HG02610 (cell line): Measurements from ENCODE around the gene CAPNS1.
A peak's percentile ranks its signal among the peaks of the same experiment; 100 is the strongest.
"Not testable (repeated sequence)": the region's sequence is repeated elsewhere in the genome, so short reads cannot be mapped to it uniquely, and the experiment has no call there.

Experiments used
- ATAC-seq: cut with Tn5 transposase; IDR thresholded peaks from one replicate; pipeline ENCODE4 v1.9.1; 2021; ENCODE audit warnings: mild to moderate bottlenecking, moderate library complexity; ENCODE audit not compliant: unreplicated experiment

The CAPNS1 gene

GRCh38 chr19:36113894-36114720, 25.8 kb upstream of the CAPNS1 start:
- ATAC-seq, result no peak

- peak; percentile 81 for ATAC-seq
Observed at GRCh38 chr19:36114721-36115452, 25.0 kb upstream of the CAPNS1 start, which contains the start of gene POLR2I. POLR2I (minus strand) TSS chr19:36114875; CDS start chr19:36114856, 19 bp downstream.

DNA sequence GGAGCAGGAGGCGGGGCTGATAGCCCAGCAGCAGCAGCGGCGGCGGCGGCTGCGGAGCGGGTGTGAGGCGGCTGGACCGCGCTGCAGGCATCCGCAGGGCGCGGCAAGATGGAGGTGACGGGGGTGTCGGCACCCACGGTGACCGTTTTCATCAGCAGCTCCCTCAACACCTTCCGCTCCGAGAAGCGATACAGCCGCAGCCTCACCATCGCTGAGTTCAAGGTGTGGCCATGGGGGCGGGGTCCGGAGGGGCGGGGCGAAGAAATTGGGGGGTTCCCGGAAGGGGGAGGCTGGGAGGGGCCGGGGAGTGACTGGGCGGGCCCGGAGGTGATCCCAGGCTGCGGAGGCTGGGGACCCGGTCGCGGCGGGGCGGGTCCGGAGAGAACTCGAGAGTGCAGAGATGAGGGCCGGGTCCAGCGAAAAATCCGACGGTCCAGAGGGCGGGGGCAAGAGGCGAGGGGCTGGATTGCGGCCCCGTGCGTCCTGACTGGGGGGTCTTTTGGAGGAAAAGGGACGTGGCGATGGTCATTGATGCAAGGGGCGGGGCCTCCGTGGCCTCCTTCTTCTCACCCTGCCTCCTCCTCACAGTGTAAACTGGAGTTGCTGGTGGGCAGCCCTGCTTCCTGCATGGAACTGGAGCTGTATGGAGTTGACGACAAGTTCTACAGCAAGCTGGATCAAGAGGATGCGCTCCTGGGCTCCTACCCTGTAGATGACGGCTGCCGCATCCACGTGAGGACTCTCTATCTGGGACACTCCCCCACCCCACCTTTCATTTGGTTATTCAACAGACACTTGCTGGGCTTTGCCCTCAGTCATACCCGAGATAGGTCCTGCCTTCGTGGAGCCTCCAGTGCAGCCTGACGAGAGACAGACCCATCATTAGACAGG, 24.2 kb upstream of the CAPNS1 start, which contains the start of gene TBCB:
TBCB (plus strand) TSS at position 16 of the 891 bp plus-strand sequence; CDS start at position 109, 93 bp downstream.
- no peak for ATAC-seq

- ATAC-seq, result no peak
Observed at GRCh38 chr19:36116344-36116637, 23.6 kb upstream of the CAPNS1 start.

DNA sequence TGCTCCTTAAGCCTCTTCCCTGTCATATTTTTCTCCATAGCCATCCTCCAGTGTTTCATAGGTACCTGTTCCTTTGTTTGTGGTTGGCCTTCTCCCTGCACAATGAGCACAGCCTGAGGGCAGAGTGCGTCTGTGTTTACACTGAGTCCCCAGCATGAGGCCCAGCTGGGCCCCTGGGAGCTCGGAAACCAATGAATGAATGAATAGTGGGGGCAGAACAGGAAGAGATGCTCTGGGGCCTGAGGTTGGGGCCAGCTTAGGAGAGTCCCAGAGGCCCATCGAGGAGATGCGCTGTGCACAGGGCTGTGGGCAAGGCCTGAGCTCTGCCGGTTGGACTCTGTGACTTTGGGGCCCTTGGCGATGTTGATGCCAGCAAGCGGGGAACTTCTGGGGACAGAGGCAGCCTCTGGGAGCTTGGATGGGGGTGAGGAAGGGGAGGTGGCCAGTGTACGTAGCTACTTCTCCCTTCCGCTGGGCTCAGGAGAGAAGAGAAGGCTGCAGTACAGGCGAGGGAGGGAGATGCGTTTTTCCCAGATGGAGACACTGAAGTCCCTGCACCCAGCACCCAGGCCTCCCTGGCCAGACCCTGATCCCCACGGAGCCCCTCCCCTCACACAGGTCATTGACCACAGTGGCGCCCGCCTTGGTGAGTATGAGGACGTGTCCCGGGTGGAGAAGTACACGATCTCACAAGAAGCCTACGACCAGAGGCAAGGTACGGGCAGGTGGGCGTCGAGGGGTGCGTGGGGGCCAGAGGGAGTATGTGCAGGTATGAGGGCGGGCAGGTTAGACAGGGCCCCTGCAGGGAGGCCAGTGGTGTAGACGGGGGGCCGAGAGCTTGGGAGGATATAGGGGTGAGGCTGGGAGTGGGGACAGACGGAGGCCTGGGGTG, 19.5 kb upstream of the CAPNS1 start:
- ATAC-seq, result no peak

- no peak for ATAC-seq
Observed at GRCh38 chr19:36120984-36121358, 18.9 kb upstream of the CAPNS1 start.

- ATAC-seq, result no peak
Observed at GRCh38 chr19:36121486-36122124, 18.3 kb upstream of the CAPNS1 start.

- no peak for ATAC-seq
Observed at GRCh38 chr19:36125557-36125956, 14.3 kb upstream of the CAPNS1 start.

- ATAC-seq, result peak; percentile 3
Observed at GRCh38 chr19:36128392-36128736, 11.5 kb upstream of the CAPNS1 start.

- ATAC-seq, result not testable (repeated sequence)
Observed at GRCh38 chr19:36131221-36131620, 8.6 kb upstream of the CAPNS1 start.

DNA sequence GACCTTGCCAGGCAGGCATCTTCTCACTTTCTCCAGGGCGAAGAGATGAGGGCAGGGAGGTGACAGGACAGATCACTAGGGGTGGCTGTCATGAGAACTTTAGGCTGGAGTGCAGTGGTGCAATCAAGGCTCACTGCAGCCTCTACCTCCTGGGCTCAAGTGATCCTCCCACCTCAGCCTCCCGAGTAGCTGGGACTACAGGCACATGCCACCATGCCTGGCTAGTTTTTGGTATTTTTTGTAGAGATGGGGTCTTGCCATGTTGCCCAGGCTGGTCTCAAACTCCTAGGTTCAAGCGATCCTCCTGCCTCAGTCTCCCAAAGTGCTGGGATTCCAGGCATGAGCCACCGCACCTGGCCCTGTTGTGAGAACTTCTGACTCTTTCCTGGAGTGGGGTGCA, 5.0 kb upstream of the CAPNS1 start:
- not testable (repeated sequence) for ATAC-seq

GRCh38 chr19:36136964-36137686, 2.7 kb upstream of the CAPNS1 start:
- ATAC-seq, result no peak

GRCh38 chr19:36139120-36139472, 770 bp upstream of the CAPNS1 start:
- ATAC-seq, result no peak

DNA sequence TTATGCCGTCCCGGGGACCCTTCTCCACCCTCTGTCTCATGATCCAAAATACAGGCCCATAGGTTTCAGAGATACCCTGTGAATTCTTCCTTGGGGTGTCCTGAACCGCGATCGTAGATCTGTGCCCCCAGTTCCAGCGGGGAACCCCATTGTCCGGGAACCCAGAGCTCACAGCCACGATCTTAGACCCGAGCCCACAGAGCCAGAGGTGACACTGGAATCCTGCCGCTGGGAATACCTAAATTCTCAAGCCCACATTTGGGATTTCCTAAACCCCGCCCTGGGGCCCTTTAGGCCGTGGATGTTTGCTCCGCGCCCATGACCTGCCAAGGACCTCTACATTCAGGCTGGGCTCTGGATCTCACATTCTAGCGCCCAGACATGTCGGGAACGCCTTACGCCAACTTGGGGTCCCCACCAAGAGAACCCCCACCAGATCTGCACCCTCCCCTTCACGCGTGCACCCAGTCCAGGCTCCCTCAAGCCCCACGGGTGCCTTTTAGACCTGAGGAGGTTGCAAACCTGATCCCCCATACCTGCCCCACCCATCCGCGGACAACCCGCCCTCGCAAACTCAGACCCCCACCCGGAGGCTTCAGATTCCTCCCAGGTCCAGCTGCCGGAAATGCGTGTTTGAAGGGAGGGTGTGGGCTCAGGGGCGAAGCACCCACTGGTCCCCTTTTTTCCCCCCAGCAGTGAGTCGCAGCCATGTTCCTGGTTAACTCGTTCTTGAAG, 605 bp downstream of the CAPNS1 start:
- ATAC-seq, result no peak

- peak; percentile 35 for ATAC-seq
Observed at GRCh38 chr19:36141039-36141927, 1.4 kb downstream of the CAPNS1 start.

DNA sequence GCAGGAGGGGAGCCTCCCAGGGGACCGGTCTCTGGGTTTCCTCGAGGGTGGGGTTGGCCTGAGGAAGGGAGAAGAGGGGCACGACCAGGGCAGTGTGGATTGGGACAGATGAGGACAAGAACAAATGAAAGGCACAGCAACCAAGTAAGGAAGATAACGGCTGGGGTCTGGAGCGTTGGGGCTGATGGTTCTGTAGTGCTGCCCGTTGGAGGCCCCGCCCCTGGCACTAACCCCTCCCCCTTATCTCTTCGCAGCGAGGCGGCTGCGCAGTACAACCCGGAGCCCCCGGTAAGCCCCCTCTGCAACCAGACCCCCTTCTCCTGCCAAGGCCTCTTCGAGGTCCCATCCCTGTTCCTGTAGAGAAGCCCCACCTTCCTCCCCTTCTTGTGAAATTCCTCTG, 2.2 kb downstream of the CAPNS1 start:
- ATAC-seq, result no peak

- no peak for ATAC-seq
Observed at GRCh38 chr19:36142496-36142895, 2.6 kb downstream of the CAPNS1 start.

GRCh38 chr19:36144624-36145023, 4.8 kb downstream of the CAPNS1 start:
- ATAC-seq, result no peak
